Measurements from ENCODE around the gene IKZF2. TPM values are rescaled to one million over a fixed set of nuclear protein-coding genes. Genes with fewer than 3 reads are reported as not detected.

Gene IKZF2
- total RNA-seq, 1 experiment from 2014 or later: 26.1 TPM

DNA sequence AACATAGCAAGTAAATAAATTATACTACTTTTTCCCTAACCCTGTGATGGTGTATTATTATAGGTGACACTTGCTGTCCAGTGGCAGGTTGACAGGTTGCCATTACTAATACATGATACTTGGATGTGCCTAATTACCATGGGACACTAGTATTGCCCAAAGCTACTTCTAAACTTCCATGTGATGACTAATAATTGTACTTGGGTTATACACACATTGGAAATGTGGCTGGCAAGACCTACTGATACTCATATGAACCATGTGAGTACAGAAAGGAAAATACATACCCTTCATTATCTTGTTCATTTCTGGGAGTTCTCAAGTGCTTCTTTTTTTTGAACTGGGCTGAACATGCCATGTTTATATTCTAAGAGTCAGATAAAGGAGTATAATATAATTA lies 156.4 kb downstream of the IKZF2 start:
- H3K27ac Mint-ChIP-seq (ENCODE audit: unreplicated experiment): no peak overlapping the region
- H3K4me1 Mint-ChIP-seq (ENCODE audit: low read depth, unreplicated experiment): no peaks in the 10 kb centered on the region
- H3K4me3 Mint-ChIP-seq (ENCODE audit: low read depth, unreplicated experiment): no peak overlapping the region
- TF ChIP-seq, protein P1, sequence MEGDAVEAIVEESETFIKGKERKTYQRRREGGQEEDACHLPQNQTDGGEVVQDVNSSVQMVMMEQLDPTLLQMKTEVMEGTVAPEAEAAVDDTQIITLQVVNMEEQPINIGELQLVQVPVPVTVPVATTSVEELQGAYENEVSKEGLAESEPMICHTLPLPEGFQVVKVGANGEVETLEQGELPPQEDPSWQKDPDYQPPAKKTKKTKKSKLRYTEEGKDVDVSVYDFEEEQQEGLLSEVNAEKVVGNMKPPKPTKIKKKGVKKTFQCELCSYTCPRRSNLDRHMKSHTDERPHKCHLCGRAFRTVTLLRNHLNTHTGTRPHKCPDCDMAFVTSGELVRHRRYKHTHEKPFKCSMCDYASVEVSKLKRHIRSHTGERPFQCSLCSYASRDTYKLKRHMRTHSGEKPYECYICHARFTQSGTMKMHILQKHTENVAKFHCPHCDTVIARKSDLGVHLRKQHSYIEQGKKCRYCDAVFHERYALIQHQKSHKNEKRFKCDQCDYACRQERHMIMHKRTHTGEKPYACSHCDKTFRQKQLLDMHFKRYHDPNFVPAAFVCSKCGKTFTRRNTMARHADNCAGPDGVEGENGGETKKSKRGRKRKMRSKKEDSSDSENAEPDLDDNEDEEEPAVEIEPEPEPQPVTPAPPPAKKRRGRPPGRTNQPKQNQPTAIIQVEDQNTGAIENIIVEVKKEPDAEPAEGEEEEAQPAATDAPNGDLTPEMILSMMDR (IDR thresholded peaks at IDR 0.05; ENCODE audit: unreplicated experiment): no peak
- no peaks in the 10 kb centered on the region for H3K27me3 Mint-ChIP-seq (ENCODE audit: unreplicated experiment)
- CTCF ChIA-PET: no interaction called here
- intact Hi-C loops (cut with micrococcal nuclease; ENCODE audit: unreplicated experiment): no loop called here
- DNase-seq: no peak
- BruUV-seq (replicated peaks): no TSS peak
- no peaks in the 10 kb centered on the region for H3K36me3 Mint-ChIP-seq (ENCODE audit: insufficient read depth, unreplicated experiment)
- H3K9me3 Mint-ChIP-seq (ENCODE audit: low read depth, unreplicated experiment): no peaks in the 10 kb centered on the region

DNA sequence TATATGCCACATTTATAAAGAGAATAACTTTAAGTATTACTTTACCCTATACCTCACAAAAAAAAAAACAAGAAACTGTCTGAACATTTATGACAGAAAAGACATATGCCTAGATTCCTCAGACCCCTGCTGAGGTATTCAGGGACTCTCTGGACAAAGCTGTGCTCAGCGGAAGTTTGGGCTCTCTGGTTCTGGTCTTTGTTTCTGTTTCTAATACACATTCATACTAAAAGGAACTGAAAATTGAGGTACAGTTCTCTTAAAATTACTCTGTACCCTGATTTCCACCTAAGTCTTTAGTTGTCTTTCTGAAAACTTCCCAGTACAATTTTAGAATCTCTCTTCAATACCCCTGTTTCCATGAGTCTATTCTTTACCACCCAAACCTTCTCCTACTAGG lies 160.3 kb downstream of the IKZF2 start:
- H3K4me1 Mint-ChIP-seq (ENCODE audit: low read depth, unreplicated experiment): no peaks in the 10 kb centered on the region
- TF ChIP-seq, protein P1 (IDR thresholded peaks at IDR 0.05; ENCODE audit: unreplicated experiment): no peak
- BruUV-seq (replicated peaks): no TSS peak
- no peak overlapping the region for H3K27ac Mint-ChIP-seq (ENCODE audit: unreplicated experiment)
- H3K27me3 Mint-ChIP-seq (ENCODE audit: unreplicated experiment): no peaks in the 10 kb centered on the region
- DNase-seq: no peak
- peaks cover 3% of the 10 kb centered on the region for H3K9me3 Mint-ChIP-seq (ENCODE audit: low read depth, unreplicated experiment)
- H3K36me3 Mint-ChIP-seq (ENCODE audit: insufficient read depth, unreplicated experiment): no peaks in the 10 kb centered on the region
- CTCF ChIA-PET: no interaction called here
- H3K4me3 Mint-ChIP-seq (ENCODE audit: low read depth, unreplicated experiment): no peak overlapping the region
- intact Hi-C loops (cut with micrococcal nuclease; ENCODE audit: unreplicated experiment): no loop called here

DNA sequence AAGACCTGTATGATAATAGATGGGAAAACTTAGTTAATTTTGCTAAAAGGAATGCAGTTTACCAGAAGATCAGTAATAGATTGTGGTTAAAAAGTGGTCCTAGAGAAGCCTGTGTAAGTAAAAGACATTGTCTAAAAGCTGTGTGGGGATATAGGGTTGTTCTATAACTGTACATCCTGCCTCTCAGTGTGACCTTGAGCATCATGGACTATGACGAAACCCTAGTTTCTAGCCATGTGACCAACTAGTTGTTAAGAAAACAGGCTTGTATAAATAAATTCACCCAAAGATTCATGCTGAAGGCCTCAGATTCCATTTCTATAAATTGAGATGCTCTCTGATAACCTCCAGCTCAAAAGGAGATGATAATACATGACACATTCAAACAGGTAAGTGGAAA lies 160.7 kb downstream of the IKZF2 start:
- intact Hi-C loops (cut with micrococcal nuclease; ENCODE audit: unreplicated experiment): no loop called here
- TF ChIP-seq, protein P1 (IDR thresholded peaks at IDR 0.05; ENCODE audit: unreplicated experiment): no peak
- H3K4me1 Mint-ChIP-seq (ENCODE audit: low read depth, unreplicated experiment): no peaks in the 10 kb centered on the region
- CTCF ChIA-PET: no interaction called here
- peaks cover 3% of the 10 kb centered on the region for H3K9me3 Mint-ChIP-seq (ENCODE audit: low read depth, unreplicated experiment)
- no peak overlapping the region for H3K27ac Mint-ChIP-seq (ENCODE audit: unreplicated experiment)
- BruUV-seq (replicated peaks): no TSS peak
- no peak for DNase-seq
- H3K4me3 Mint-ChIP-seq (ENCODE audit: low read depth, unreplicated experiment): no peak overlapping the region
- no peaks in the 10 kb centered on the region for H3K27me3 Mint-ChIP-seq (ENCODE audit: unreplicated experiment)
- no peaks in the 10 kb centered on the region for H3K36me3 Mint-ChIP-seq (ENCODE audit: insufficient read depth, unreplicated experiment)

DNA sequence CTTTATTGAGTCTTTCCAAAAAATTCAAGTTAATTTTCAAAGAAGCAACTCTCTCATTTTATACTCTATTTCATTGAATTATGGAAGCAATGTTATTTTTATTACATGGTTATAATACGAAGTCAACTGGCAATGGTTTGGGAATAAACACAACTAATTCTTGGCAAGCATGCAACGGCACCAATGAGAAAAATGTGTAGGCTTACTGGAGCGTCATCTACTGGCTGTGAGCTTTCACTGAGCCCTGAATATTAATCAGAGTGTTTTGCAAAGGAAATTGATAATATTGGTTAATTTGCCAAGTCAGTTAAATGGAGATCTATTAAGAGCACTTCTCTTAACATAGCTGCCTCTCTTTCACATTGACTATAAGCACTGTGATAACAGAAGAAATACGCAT lies 163.9 kb downstream of the IKZF2 start:
- Mint-ChIP-seq H3K4me3 (ENCODE audit: low read depth, unreplicated experiment) (no peak overlapping the region), H3K9me3 (ENCODE audit: low read depth, unreplicated experiment) (peaks cover 3% of the 10 kb centered on the region), H3K27ac (ENCODE audit: unreplicated experiment) (no peak overlapping the region), H3K4me1 (ENCODE audit: low read depth, unreplicated experiment) (no peaks in the 10 kb centered on the region), H3K36me3 (ENCODE audit: insufficient read depth, unreplicated experiment) (no peaks in the 10 kb centered on the region), H3K27me3 (ENCODE audit: unreplicated experiment) (no peaks in the 10 kb centered on the region)
- TF ChIP-seq, protein P1 (IDR thresholded peaks at IDR 0.05; ENCODE audit: unreplicated experiment): no peak
- no TSS peak for BruUV-seq (replicated peaks)
- CTCF ChIA-PET: no interaction called here
- intact Hi-C loops (cut with micrococcal nuclease; ENCODE audit: unreplicated experiment): no loop called here
- DNase-seq: no peak

DNA sequence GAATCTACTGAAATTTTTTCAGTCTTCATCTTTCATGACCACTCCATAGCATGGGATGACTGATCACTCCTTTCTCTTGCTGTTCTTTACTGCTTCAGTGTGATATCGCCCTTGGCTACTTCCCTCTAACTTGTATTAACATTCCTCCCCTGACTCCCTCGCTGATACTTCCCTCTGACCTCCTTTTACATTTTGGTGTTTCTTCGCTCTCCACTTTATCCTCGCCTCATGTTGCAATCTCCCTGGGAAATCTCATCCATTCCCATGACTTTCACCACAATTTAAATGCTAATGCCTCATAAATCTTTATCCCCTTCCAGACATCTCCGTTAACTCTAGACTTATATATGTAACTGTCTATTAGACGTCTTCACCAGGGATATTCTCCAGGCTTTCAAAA lies 167.3 kb downstream of the IKZF2 start:
- Mint-ChIP-seq H3K4me1 (ENCODE audit: low read depth, unreplicated experiment) (no peaks in the 10 kb centered on the region), H3K27me3 (ENCODE audit: unreplicated experiment) (no peaks in the 10 kb centered on the region), H3K9me3 (ENCODE audit: low read depth, unreplicated experiment) (peaks cover 3% of the 10 kb centered on the region), H3K36me3 (ENCODE audit: insufficient read depth, unreplicated experiment) (no peaks in the 10 kb centered on the region), H3K4me3 (ENCODE audit: low read depth, unreplicated experiment) (no peak overlapping the region), H3K27ac (ENCODE audit: unreplicated experiment) (no peak overlapping the region)
- TF ChIP-seq, protein P1 (IDR thresholded peaks at IDR 0.05; ENCODE audit: unreplicated experiment): no peak
- no TSS peak for BruUV-seq (replicated peaks)
- intact Hi-C loops (cut with micrococcal nuclease; ENCODE audit: unreplicated experiment): no loop called here
- no peak for DNase-seq
- CTCF ChIA-PET: no interaction called here

All from Calu3 (cell line).